Transverse colon (tissue), 4 donors: ENCODE measurements around the gene SRPK2. TPM values are rescaled to one million over a fixed set of nuclear protein-coding genes. Genes with fewer than 3 reads are reported as not detected.
"Not testable (repeated sequence)": the region's sequence is repeated elsewhere in the genome, so short reads cannot be mapped to it uniquely, and the experiment has no call there.

Source experiments
- DNase-seq: peaks from one replicate; pipeline ENCODE4 v3.0.0-alpha.2; 2019
- H3K27ac ChIP-seq, 4 donors: fragments of 200-600 bp; sonication (generic); 2 replicates each; pipeline ENCODE4 v1.5.1; 2016 to 2018; ENCODE audit warnings: inconsistent platforms in 4 of 4
- H3K27me3 ChIP-seq: fragments of 200-600 bp; sonication (generic); 2 replicates; pipeline ENCODE4 v1.5.1; 2017; ENCODE audit warnings: inconsistent platforms
- H3K36me3 ChIP-seq, 4 donors: fragments of 200-600 bp; sonication (generic); 2 replicates each; pipeline ENCODE4 v1.5.1; 2017 to 2019; ENCODE audit warnings: inconsistent platforms in 4 of 4
- H3K4me1 ChIP-seq, 4 donors: fragments of 200-600 bp; sonication (generic); 2 replicates each; pipeline ENCODE4 v1.5.1; 2017 to 2020; ENCODE audit warnings: inconsistent platforms in 4 of 4
- H3K4me3 ChIP-seq, 4 donors: fragments of 200-600 bp; sonication (generic); 1 replicate in 1 of 4; 2 replicates in 3 of 4; pipeline versions ENCODE4 v1.5.1 to v1.6.1; 2017 to 2019; ENCODE audit warnings: inconsistent platforms in 4 of 4
- H3K9me3 ChIP-seq, 2 donors: fragments of 200-600 bp; sonication (generic); 2 replicates each; pipeline ENCODE4 v1.5.1; 2017 to 2019; ENCODE audit warnings: inconsistent platforms in 2 of 2
- CTCF ChIP-seq, 5 experiments: fragments of 200-600 bp in 3 of 5; fragments of 450-650 bp in 2 of 5; sonication (generic) in 3 of 5; IDR thresholded peaks; 1 replicate in 2 of 5; 2 replicates in 3 of 5; pipeline ENCODE4 v1.5.1; 2016 to 2017; ENCODE audit warnings: antibody characterized with exemption in 5 of 5, inconsistent platforms in 3 of 5, mild to moderate bottlenecking in 2 of 5, moderate library complexity in 1 of 5
- EP300 ChIP-seq: sonication (generic); formaldehyde crosslinking; IDR thresholded peaks from one replicate; pipeline ENCODE4 v1.6.1; 2017; ENCODE audit warnings: antibody characterized with exemption, low read depth
- POLR2A ChIP-seq: fragments of 450-650 bp; IDR thresholded peaks from one replicate; pipeline ENCODE4 v1.6.1; 2016; ENCODE audit warnings: antibody characterized with exemption, mild to moderate bottlenecking, moderate library complexity
- POLR2AphosphoS5 ChIP-seq, 3 donors: sonication (generic); formaldehyde crosslinking; IDR thresholded peaks; one replicate each; pipeline ENCODE4 v1.6.1; 2016; ENCODE audit warnings: antibody characterized with exemption in 3 of 3
- WGBS, 2 donors: methylation state at CpG; one replicate each; pipeline ENCODE4 v1.1.5; 2018; ENCODE audit warnings: low coverage in 1 of 2; 5-methylcytosine and 5-hydroxymethylcytosine counted together
- in situ Hi-C, 4 donors: fragments of 200-750 bp; cut with MboI; loops; one replicate each; pipeline versions ENCODE4 v1.15.0 to v1.15.1; 2017; ENCODE audit warnings: low sequenced_read_pairs in 3 of 4, low pct_ligation_motif_present in 1 of 4, low pct_unique_long_range_greater_than_20kb in 1 of 4
- intact Hi-C: fragments of 100-400 bp; cut with DNase I; formaldehyde crosslinking; loops from one replicate; pipeline ENCODE4 v1.15.1; 2023; ENCODE audit warnings: low total_unique reads
- total RNA-seq, 4 donors: library from RNA; depleted of rRNA; stranded (reverse); fragments of >200 nt; gene quantifications; one replicate each; pipeline ENCODE4 v1.1.0, GENCODE V29; 2016

The SRPK2 gene
- total RNA-seq, 4 donors from 2014 or later, result 18.3 to 93.1 (median 43.8) TPM

- H3K36me3 ChIP-seq, intact Hi-C loops, H3K9me3 ChIP-seq, H3K4me1 ChIP-seq, H3K27me3 ChIP-seq, in situ Hi-C loops, DNase-seq, H3K27ac ChIP-seq, H3K4me3 ChIP-seq: not testable (repeated sequence)
- WGBS, 2 donors, result 97 to 100% methylated on average over 7 to 8 of the region's 8 CpGs
Measured at GRCh38 chr7:105361995-105362394, 26.7 kb downstream of the SRPK2 start.

- H3K9me3 ChIP-seq, H3K27ac ChIP-seq, H3K4me1 ChIP-seq, H3K27me3 ChIP-seq, H3K36me3 ChIP-seq, in situ Hi-C loops, H3K4me3 ChIP-seq, DNase-seq, intact Hi-C loops: not testable (repeated sequence)
- 93 to 95% methylated on average over 2 of the region's 2 CpGs for WGBS, 2 donors
Measured at GRCh38 chr7:105360149-105360548, 28.6 kb downstream of the SRPK2 start.

GRCh38 chr7:105355701-105356100 is 33.0 kb downstream of the SRPK2 start:
- Histone ChIP-seq H3K27me3 (no peaks in the 10 kb centered on the region), H3K4me3 (no peak overlapping the region), H3K9me3 (no peaks in the 10 kb centered on the region), H3K36me3 (no peaks in the 10 kb centered on the region), H3K4me1 (peaks cover 24 to 43% (median 31%) of the 10 kb centered on the region in 4 donors), H3K27ac (no peak overlapping the region)
- in situ Hi-C loops, result no loop called here
- no peak for DNase-seq
- 67 to 75% methylated on average over 5 to 6 of the region's 6 CpGs for WGBS, 2 donors
- TF ChIP-seq EP300 (no peak), POLR2A (no peak), CTCF (IDR thresholded peaks at IDR 0.05) (no peak), POLR2AphosphoS5 (IDR thresholded peaks at IDR 0.05) (no peak)
- intact Hi-C loops, result no loop called here

GRCh38 chr7:105354383-105354782 is 34.3 kb downstream of the SRPK2 start:
- TF ChIP-seq POLR2A (no peak), EP300 (no peak), CTCF (IDR thresholded peaks at IDR 0.05) (no peak), POLR2AphosphoS5 (IDR thresholded peaks at IDR 0.05) (no peak)
- intact Hi-C loops (no loop called here), in situ Hi-C loops (no loop called here)
- no peaks in the 10 kb centered on the region for H3K27me3 ChIP-seq
- H3K4me1 ChIP-seq, result peaks cover 24 to 43% (median 31%) of the 10 kb centered on the region in 4 donors
- H3K27ac ChIP-seq, result peak overlapping the region in 3 of 4 donors; percentile 39 to 79 (median 77)
- no peaks in the 10 kb centered on the region for H3K9me3 ChIP-seq
- DNase-seq, result no peak
- no peaks in the 10 kb centered on the region for H3K36me3 ChIP-seq
- 69 to 80% methylated on average over 1 to 2 of the region's 2 CpGs for WGBS, 2 donors
- no peak overlapping the region for H3K4me3 ChIP-seq

- H3K27ac ChIP-seq, result peak overlapping the region; percentile 39 to 79 (median 68)
- H3K9me3 ChIP-seq, result no peaks in the 10 kb centered on the region
- intact Hi-C loops (no loop called here), in situ Hi-C loops (no loop called here)
- no peaks in the 10 kb centered on the region for H3K27me3 ChIP-seq
- H3K4me3 ChIP-seq, result no peak overlapping the region
- peak; percentile 48 for DNase-seq
- no peaks in the 10 kb centered on the region for H3K36me3 ChIP-seq
- peaks cover 24 to 43% (median 31%) of the 10 kb centered on the region in 4 donors for H3K4me1 ChIP-seq
- TF ChIP-seq EP300, result no peak
- TF ChIP-seq POLR2AphosphoS5 (IDR thresholded peaks at IDR 0.05), result no peak
- TF ChIP-seq CTCF (IDR thresholded peaks at IDR 0.05), result no peak
- no peak for TF ChIP-seq POLR2A
- WGBS, 2 donors, result 51 to 54% methylated on average over 3 to 5 of the region's 5 CpGs
Measured at GRCh38 chr7:105353752-105354328, 34.9 kb downstream of the SRPK2 start.
